ENCODE data around the gene DOC2A. TPM values are rescaled to one million over a fixed set of nuclear protein-coding genes. Genes with fewer than 3 reads are reported as not detected.

The DOC2A gene
- total RNA-seq, 1 donor from 2014 or later = not detected

- Histone ChIP-seq H3K36me3 (no peaks in the 10 kb centered on the region), H3K27ac (peak overlapping the region; percentile 41 to 59), H3K9me3 (no peaks in the 10 kb centered on the region), H3K27me3 (no peaks in the 10 kb centered on the region), H3K4me3 (peak overlapping the region; percentile 79 to 88), H3K4me1 (peaks cover 0 to 12% of the 10 kb centered on the region in 2 donors)
- DNase-seq (ENCODE audit: low spot score in 2 of 2) = peak in 1 of 2 donors; percentile 94
- no peak for TF ChIP-seq CTCF (IDR thresholded peaks at IDR 0.05)
- intact Hi-C loops (cut with DNase I) = loop anchor here (1.0 to 5.0 kb wide), 4 partner anchors 12 to 69 kb away; partner anchors contain the start of genes ALDOA, HIRIP3, INO80E and MAPK3
Observed at GRCh38 chr16:30052671-30053372, 42.0 kb upstream of the DOC2A start.

- Histone ChIP-seq H3K4me3 (no peak overlapping the region), H3K36me3 (no peaks in the 10 kb centered on the region), H3K27ac (no peak overlapping the region), H3K4me1 (peaks cover 0 to 12% of the 10 kb centered on the region in 2 donors), H3K27me3 (no peaks in the 10 kb centered on the region), H3K9me3 (no peaks in the 10 kb centered on the region)
- TF ChIP-seq CTCF (IDR thresholded peaks at IDR 0.05) = no peak
- DNase-seq (ENCODE audit: low spot score in 2 of 2) = no peak
- intact Hi-C loops (cut with DNase I) = loop anchor here (5.0 kb wide), 3 partner anchors 41 to 71 kb away; partner anchors contain the start of genes HIRIP3, INO80E, MAPK3 and TBX6
Observed at GRCh38 chr16:30051518-30051917, 40.7 kb upstream of the DOC2A start.

- H3K27me3 ChIP-seq = no peaks in the 10 kb centered on the region
- no peaks in the 10 kb centered on the region for H3K36me3 ChIP-seq
- intact Hi-C loops (cut with DNase I) = loop anchor here (5.0 kb wide), 3 partner anchors 42 to 72 kb away; partner anchors contain the start of genes HIRIP3, INO80E, MAPK3 and TBX6
- no peaks in the 10 kb centered on the region for H3K9me3 ChIP-seq
- no peak overlapping the region for H3K27ac ChIP-seq
- DNase-seq (ENCODE audit: low spot score in 2 of 2) = no peak
- H3K4me3 ChIP-seq = no peak overlapping the region
- no peak for TF ChIP-seq CTCF (IDR thresholded peaks at IDR 0.05)
- H3K4me1 ChIP-seq = peaks cover 0 to 12% of the 10 kb centered on the region in 2 donors
Observed at GRCh38 chr16:30049871-30050270, 39.0 kb upstream of the DOC2A start.

GRCh38 chr16:30046588-30046987, 35.8 kb upstream of the DOC2A start:
- intact Hi-C loops (cut with DNase I) = no loop called here
- Histone ChIP-seq H3K9me3 (no peaks in the 10 kb centered on the region), H3K27ac (no peak overlapping the region), H3K4me3 (no peak overlapping the region), H3K36me3 (no peaks in the 10 kb centered on the region), H3K4me1 (no peaks in the 10 kb centered on the region), H3K27me3 (no peaks in the 10 kb centered on the region)
- no peak for TF ChIP-seq CTCF (IDR thresholded peaks at IDR 0.05)
- no peak for DNase-seq (ENCODE audit: low spot score in 2 of 2)

GRCh38 chr16:30046178-30046577, 35.4 kb upstream of the DOC2A start:
- H3K36me3 ChIP-seq = no peaks in the 10 kb centered on the region
- TF ChIP-seq CTCF (IDR thresholded peaks at IDR 0.05) = no peak

More at GRCh38 chr16:30046178-30046577, 35.4 kb upstream of the DOC2A start:
- Histone ChIP-seq H3K9me3 (no peaks in the 10 kb centered on the region), H3K4me1 (no peaks in the 10 kb centered on the region), H3K4me3 (no peak overlapping the region), H3K27ac (no peak overlapping the region), H3K27me3 (no peaks in the 10 kb centered on the region)
- DNase-seq (ENCODE audit: low spot score in 2 of 2) = no peak
- intact Hi-C loops (cut with DNase I) = no loop called here

All from ascending aorta (tissue), 2 donors.